Measurements from ENCODE around the gene DMAC2.
"Not testable (repeated sequence)": the region's sequence is repeated elsewhere in the genome, so short reads cannot be mapped to it uniquely, and the experiment has no call there.

Gene DMAC2

DNA sequence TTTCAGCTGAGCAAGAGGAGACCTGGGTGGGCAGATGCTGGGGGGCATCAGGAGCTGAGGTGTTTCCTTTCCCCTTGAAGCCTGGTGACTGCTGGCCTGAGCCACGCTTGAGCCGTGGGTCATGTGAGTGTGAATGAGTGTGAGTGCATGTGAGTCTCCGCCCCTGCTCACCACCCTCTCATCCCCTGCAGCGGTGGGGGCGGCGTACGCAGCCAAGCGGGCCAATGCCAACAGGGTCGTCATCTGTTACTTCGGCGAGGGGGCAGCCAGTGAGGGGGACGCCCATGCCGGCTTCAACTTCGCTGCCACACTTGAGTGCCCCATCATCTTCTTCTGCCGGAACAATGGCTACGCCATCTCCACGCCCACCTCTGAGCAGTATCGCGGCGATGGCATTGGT is 17.7 kb downstream of the DMAC2 start:
- no peak for DNase-seq

DNA sequence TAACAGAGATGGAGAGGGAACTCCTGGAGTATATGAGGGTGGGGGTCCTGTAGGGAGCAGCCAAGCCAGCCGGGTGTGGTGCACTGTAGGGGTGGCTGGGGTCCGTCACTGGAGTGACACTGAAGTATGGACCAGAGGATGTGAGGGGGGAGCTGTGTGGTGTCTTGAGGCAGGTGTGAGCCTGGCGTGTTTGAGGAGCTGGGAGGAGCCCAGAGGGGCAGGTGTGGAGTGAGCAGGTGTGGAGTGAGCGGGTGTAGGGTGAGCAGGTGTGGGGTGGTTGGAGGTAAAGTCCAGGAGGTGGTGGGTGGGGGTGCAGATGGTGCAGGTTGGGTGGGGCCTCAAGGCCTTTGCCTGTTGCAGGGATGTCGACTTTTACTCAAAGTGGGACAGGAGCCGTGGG is 18.4 kb downstream of the DMAC2 start:
- no peak for DNase-seq

DNA sequence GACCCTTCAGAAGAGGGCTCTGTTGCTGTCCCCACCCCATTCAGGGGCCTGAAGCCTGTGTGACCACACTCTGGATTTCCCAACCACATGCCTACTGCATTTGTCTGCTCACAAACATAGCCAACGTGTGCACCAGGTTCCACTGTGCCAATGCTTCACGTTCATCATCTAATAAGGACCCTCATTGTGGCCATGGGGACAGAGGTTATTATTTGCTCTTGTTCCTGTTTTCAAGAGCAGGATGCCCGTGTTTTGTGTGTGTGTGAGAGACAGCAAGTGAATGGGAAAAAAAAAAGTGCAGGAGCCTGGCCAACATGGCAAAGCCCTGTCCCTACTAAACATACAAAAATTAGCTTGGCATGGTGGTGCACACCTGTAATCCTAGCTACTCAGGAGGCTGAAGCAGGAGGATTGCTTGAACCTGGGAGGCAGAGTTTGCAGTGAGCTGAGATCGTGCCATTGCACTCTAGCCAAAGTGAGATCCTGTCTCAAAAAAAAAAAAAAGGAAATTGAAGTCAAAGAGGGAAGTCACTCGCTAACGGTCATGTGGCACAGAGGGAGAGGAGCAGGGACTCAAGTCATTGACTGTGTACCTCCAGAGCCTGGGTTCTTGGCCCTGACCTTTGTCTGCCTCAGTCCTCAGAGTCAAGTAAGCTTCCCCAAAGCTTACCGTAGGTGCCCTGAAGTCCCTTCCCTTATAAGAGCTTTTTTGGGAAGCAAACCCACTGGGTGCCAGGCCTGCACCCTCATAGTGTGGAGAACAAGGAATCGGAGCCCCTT is 19.4 kb downstream of the DMAC2 start:
- DNase-seq: no peak

DNA sequence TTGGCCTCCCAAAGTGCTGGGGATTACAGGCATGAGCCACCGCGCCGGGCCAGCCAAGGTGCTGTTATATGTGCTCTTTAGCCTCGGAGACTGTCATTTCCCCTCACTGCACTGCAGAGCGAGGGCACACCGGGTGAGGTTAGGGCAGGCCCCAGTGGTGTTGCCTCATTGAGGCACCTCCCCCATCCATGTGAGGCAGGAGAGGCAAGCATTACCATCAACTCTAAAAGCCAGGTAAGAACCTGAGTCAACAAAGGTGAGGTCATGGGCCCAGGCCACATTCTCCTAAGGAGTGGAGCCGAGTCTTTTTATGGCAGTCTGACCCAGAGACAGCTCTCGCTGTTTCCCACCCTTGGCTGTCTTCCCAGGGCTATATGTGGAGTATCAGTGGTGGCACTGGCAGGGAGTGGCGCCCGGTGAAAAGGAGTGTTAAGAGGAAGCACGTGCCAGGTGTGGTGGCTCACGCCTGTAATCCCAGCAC is 23.5 kb downstream of the DMAC2 start:
- DNase-seq: no peak

DNA sequence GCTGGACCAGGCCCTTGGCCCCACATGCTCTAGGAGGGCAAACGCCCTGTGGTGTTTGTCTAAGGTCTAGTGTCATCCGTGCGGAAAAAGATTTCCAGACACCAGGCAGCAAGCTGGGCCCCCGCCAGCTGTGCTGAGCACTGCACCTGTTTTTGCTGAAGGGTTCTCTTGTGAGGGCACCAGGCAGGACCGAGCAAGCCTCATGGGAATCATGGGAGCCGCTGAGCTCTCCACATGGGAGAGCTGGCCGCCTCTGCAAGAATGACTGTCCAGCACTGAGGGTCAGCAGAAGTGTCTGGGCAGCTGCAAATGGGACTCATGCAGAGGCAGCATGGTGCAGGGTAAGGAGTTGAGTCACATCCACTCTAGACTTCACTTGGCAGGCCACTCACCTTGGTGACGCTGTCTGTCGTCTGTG is 24.5 kb downstream of the DMAC2 start:
- no peak for DNase-seq

DNA sequence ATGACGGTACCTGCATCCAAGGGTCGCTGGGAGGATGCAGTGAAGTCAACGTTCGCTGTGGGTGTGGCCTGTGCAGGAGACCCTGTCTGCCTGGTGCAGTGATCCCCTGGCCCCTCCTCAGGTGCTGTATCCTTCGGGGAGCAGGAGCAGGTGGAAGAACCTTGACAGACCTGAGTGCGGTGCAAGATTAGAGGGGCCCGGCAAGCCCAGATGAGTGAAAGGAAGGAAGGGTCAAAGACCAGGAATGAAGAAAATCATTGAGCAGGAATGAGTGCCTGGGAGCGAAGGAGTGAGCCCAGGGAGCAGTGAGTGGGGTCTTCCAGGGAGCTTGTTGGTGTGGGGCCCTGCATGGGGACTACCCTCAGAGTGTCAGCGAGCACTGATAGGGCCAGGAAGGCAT is 25.3 kb downstream of the DMAC2 start:
- DNase-seq: no peak

DNA sequence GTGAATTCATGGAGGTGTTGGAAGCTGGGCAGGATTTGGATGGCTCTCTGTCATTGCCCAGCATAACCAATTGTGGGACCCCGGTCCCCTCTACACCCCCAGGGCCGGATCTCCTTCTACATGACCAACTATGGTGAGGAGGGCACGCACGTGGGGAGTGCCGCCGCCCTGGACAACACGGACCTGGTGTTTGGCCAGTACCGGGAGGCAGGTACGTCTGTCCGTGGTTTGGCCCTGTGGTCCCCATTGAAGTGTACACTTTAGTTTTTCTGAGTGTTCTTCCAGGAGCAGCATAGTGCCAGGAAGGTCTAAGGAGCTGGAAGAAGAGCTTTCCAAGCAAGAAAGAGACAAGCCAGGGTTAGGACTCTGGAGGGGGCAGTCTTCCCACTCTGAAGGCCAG is 25.8 kb downstream of the DMAC2 start:
- no peak for DNase-seq

DNA sequence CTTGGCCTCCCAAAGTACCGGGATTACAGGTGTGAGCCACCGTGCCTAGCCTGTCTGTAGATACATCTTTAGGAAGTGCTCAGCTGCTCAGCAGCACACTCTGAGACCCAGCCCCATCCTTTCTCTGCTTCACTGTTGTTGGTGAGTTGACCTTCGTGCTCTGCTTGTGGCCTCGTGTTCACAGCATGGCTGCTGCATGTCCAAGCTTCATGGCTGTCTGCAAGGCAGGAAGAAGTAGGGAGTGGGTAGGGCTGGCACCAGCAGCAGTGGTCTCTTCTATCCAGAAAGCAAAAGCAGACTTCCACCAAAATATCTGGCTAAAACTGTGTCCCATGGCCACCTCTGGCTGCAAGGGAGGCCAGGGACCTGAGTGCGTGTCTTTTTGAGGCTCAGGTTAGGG is 26.8 kb downstream of the DMAC2 start:
- no peak for DNase-seq

DNA sequence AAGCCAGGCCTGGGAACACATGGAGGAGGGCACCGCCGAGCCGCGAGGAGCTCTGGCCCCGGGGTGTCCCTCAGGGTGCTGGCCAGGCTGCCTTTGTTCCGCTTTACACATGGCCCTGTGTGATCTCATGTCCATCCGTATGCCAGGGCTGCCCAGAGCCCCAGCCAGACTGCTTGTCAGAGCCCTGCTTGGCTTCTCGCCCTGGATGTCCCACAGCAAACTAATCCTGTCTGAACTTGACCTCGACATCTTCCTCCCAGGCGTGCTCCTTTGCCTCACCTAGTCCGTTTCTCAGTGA is 27.8 kb downstream of the DMAC2 start:
- DNase-seq: no peak

DNA sequence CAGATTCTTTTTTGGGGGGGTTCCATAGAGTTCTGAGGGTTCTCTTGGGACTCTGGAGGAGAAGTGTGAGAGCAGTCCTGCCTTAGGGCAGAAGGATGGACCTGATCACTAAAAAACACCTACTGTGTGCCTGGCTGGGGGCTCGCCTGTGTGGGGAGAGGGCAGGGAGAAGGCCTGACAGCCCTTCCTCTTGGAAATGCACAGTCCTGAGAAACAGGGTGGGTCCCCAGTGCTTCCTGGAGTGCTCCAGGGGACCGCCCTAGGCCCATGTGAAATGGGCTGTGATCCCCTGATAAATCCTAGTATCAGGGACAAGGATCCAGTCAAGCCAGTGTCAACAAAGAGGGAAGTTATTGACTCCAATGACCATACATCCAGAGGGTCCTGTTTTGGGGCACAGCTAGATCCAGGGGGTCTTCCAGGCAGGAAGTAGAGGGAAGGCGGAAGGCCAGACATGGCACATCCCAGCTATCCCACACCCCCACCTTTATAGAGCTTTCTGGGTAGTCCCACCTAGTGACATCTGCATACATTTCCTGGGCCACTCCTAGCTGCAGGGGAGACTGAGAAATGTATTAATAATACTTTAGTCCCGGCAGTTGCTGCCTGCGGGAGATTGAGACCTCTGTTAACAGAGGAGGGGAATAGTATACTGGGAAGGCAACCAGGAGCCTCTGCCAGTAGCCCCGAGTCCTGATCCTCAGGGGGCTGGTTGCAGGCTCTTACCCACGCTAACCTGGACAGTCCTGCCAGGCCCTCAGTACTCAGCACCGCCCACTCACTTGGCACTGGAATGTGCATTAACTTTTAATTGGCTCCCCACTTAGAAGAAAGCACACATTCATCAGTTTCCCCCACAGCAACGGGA is 28.4 kb downstream of the DMAC2 start:
- DNase-seq: no peak

DNA sequence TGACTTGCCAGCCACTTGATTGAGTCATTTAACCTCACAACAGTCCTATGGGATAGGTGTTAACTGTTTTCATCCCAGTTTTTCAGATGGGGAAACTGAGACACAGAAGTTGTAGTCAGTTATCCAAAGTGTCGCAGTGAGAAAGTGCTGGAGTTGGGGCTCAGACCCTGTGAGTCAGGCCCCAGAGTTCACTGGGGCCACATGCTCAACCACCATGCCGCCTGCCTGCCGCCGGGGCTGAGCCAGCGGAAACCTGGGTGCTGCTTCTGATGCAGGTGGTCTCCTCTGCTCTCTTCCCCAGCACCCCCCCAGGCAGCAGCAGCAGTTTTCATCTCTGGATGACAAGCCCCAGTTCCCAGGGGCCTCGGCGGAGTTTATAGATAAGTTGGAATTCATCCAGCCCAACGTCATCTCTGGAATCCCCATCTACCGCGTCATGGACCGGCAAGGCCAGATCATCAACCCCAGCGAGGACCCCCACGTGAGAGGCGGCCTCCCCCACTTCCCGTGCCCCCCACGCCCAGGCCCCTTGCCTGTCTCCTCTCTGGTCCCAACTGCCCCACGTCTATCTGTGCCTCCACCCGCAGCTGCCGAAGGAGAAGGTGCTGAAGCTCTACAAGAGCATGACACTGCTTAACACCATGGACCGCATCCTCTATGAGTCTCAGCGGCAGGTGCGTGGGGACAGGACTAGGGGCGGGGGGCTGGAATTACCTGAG is 29.2 kb downstream of the DMAC2 start:
- DNase-seq: no peak

DNA sequence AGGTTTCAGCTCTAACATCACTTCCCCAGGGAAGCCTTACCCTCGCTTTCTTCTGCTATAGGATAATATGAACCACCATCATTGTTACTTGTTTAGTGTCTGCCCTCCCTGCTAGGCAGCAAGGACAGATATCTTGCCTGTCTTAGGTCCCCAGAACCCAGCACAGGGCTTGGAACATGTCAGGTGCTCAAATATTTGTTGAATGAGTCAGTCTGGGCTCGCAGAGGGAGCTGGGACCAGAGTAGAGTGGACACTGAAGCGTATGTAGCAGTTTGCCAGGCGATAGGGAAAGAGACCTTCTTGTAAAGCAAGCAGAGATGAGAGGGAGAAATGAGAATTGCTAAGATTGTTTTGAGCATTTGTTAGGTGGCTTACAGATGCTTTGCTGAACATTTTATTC is 30.4 kb downstream of the DMAC2 start:
- no peak for DNase-seq

DNA sequence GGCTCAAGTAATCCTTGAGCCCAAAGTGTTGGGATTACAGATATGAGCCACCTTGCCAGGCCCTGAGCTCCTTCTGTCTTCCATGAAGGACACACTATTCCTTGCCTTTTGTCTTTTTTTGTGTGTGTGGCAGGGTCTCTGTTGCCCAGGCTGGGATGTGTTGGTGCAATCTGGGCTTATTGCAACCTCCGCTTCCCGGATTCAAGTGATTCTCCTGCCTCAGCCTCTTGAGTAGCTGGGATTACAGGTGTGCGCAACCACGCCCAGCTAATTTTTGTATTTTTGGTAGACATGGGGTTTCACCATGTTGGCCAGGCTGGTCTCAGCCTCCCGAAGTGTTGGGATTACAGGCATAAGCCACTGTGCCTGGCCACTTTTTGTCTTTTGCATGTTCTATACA is 30.9 kb downstream of the DMAC2 start:
- not testable (repeated sequence) for DNase-seq

DNA sequence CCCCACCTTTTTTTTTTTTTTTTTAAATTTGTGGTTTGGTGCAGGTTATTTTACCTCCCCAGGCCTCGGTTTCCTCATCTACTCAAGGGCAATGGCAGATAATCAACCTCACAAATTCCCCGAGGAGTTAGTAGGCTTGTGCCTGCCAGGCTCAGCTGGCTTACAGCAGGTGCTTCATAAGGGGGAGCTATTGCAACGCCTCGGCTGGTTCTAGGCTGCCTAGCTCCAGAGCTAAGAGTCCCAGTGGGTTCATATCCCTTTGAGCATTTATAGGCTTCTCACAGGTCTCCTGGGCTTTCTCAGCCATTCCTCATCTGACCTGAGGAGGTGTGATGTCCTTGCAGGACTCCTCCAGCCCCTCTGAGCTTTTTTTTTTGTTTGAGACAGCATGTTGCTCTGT is 31.5 kb downstream of the DMAC2 start:
- DNase-seq: no peak

DNA sequence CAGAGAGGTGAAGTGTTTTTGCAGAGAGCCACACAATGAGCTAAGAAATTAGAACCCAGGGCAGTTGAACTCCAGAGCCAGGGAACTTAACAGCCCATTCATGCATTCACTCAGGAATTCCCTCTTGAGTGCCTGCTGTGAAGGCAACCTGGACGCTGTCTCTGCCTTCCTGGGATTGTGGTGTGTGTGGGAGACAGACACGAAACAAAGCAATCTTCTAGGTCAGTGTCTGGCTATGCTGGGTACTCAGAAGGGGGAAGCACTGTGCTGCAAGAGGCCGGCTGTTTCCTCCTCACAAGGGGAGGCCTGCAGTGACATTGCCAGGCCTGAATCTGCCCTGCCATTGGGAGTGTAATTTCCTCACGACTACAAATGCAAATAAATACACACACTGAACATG is 32.4 kb downstream of the DMAC2 start:
- no peak for DNase-seq

DNA sequence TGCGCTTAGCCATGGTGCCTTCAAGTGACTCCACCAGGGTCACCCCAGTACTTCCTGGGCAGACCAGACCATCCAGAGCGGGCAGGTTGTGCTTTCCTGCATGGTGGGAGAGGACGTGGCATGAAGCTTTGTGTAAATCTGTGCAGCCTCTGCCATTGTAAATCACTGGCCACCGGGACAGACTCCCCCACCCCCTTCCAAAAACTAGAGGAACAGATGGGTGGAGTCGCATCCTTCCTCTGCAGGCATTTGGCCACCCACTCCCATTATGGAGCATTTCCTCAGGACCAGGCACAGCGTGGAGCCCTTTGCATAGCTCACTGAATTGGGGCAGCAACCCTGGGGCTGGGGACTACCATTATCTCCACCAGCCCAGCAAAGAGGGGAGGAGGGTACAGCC is 33.9 kb downstream of the DMAC2 start:
- DNase-seq: no peak

DNA sequence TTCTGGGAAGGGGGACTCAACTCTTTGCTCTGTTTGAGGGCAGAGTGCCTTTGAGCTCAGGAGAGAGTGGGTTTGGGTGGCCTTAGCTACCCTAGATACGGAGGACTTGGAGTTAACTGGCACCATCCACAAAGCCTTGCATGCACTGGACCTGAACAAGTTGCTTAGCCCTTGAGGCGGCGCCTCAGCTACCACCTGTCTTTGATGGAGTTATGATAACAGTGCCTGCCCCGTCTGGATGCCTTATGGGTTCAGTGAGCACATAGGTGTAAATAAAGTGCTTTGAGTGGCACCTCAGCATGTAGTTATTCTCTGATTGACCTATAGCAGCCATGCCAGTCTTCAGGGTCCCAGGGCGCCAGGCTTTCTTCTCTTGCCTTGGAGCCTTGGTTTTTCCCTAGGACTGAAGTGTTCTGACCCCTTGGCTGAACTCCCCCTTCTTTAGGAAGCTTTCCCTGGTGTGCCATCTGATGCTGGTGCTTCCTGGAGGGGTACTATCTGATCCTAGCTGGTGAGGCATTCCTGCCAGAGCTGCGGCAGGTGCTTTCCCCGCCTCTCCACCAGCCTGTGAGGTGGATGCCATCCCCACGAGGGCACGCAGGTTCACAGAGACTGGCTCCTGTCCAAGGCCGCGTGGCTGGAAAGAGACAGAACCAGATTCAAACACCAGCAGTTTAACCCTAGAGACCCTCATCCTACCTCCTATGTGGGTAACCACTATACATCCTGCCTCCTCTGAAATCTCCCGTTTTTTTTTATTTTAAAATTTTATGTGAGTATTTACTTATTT is 36.3 kb downstream of the DMAC2 start:
- DNase-seq: no peak

DNA sequence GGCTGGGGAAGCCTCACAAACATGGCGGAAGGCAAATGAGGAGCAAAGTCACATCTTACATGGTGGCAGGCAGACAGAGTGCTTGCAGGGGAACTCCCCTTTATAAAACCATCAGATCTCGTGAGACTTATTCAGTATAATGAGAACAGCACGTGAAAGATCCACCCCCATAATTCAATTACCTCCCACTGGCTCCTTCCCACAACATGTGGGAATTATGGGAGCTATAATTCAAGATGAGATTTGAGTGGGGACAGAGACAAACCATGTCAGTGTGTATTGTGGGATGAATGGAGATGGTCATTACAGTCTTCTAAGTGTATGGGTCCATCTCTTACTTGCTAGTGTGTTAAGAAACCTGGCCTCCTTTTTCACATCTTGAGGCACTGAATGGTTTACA is 37.7 kb downstream of the DMAC2 start:
- no peak for DNase-seq

DNA sequence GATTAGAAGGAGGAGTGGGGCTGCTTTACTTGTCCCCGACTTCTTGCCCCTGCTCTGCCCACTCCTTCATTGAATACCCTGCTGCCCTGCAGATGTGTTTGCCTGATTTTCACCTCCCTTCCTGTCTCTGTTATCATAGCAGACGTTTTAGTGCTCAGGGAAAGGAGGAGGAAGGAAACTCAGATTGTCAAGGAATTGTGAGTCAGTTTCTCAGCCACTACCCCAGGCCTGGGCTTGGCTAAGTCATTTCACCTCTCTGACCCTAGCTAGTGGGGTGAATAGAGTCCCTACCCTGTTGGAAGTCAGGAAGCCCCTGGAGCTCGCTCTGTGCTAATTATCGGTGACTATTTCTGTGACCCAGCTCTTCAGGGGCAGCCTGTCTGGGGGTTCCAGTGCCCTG is 38.2 kb downstream of the DMAC2 start:
- no peak for DNase-seq

DNA sequence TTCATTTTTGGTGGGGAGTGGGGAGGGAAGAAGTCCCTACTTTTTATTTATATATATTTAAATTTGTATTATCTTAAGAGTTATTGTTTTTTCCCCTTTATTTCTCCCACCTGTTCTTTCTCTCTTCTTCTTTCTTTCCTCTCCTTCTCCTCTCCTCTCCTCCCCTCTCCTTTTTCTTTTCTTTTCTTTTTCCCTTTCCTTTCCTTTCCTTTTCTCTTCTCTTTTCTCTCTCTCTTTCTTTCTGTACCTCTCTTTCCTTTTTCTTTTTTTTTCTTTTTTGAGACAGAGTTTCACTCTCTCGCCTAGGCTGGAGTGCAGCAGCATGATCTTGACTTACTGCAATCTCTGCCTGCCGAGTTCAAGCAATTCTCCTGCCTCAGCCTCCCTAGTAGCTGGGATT is 40.2 kb downstream of the DMAC2 start:
- DNase-seq: no peak

DNA sequence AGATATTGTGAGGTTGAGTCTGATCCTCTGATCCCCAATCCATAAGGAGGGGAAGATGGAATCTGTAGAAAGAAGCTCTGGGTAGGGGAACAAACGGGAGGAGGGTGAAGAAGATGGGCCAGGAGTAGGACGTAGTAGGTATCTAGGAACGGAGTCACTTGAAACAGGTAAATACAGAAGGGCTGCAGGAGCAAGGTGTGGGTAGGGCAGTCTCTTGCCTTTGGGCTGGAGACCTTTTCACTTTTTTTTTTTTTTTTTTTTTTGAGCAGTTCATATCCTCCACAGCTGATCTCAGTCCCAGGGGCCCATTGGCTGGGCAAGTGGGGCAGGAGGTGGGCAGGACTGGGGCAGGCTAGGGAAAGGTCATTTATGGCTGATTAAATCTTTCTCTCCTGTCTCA is 40.6 kb downstream of the DMAC2 start:
- no peak for DNase-seq

DNA sequence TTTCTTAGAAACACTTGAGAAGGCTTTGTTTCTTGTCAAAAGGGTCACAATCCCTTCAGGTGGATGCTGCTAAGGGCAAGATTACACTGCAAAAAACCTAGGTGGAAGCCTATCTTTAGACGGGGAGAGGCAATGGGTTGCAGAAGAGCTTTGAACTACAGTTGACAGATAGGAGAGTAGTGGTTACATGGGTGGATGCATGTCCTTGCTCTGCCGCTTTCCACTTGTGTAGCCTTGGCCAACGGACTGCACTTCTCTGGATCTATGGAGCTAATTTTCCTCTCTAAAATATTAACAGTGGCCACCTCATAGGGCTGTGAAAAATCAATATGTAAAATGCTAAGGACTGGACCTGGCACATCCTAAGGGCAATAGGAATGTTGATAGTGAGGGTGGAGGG is 41.1 kb downstream of the DMAC2 start:
- no peak for DNase-seq

DNA sequence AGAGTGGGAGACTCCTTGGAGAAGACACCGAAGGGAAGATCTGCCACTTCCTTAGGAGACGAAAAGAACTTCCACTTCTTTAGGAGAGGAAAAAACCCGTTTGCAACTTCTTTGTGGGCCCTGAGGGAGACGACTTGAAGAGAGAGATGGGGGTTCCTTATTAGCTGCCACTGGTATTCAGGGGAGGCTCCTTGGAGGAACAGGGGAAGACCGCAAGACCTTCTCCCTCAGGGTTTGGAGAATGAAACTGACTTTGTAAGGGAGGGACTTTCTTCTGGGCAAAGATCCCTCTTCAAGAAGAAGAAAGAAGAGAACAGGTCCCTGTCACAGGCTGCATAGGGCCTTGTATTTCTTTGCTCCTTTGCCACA is 41.7 kb downstream of the DMAC2 start:
- DNase-seq: no peak
